Activated CD4-positive, alpha-beta T cell treated with anti-CD3 and anti-CD28 coated beads for 48 hours (primary cell): ENCODE data around the gene SIX6.
"Not testable (repeated sequence)": the region's sequence is repeated elsewhere in the genome, so short reads cannot be mapped to it uniquely, and the experiment has no call there.

Source experiments
- DNase-seq: peaks from one replicate; pipeline ENCODE4 v3.0.0-alpha.2; 2020

The SIX6 gene

GRCh38 chr14:60508707-60509437 lies at the start of gene SIX6:
TSS of gene SIX6 (plus strand) at chr14:60509146. CDS start at chr14:60509399, 253 bp downstream.
- peak; percentile 35 for DNase-seq

GRCh38 chr14:60480248-60480647 lies 28.7 kb upstream of the SIX6 start:
- not testable (repeated sequence) for DNase-seq

GRCh38 chr14:60482743-60483142 lies 26.2 kb upstream of the SIX6 start:
- no peak for DNase-seq

GRCh38 chr14:60485057-60485597 lies 23.8 kb upstream of the SIX6 start:
- DNase-seq, result no peak

- peak; percentile 53 for DNase-seq
Observed at GRCh38 chr14:60485598-60486251, 23.2 kb upstream of the SIX6 start, which contains the start of gene C14orf39. TSS of gene C14orf39 (minus strand) at chr14:60486063. CDS start at chr14:60485078, 985 bp downstream.

- no peak for DNase-seq
Observed at GRCh38 chr14:60487211-60487610, 21.7 kb upstream of the SIX6 start.

- DNase-seq, result no peak
Observed at GRCh38 chr14:60488175-60488574, 20.8 kb upstream of the SIX6 start.

DNA sequence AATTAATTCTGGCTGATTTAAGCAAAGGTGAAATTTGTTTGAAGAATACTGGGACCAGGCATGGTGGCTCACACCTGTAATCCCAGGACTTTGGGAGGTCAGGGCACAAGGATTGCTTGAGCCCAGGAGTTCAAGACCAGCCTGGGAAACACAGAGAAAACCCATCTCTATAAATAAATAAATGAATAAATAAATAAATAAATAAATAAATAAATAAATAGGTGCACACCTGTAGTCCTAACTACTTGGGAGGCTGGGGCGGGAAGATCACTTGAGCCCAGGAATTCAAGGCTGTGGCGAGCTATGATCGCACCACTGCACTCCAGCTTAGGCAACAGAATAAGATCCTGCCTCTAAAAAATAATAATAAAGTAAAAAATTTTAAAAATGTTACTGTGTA lies 18.7 kb upstream of the SIX6 start:
- DNase-seq, result no peak

DNA sequence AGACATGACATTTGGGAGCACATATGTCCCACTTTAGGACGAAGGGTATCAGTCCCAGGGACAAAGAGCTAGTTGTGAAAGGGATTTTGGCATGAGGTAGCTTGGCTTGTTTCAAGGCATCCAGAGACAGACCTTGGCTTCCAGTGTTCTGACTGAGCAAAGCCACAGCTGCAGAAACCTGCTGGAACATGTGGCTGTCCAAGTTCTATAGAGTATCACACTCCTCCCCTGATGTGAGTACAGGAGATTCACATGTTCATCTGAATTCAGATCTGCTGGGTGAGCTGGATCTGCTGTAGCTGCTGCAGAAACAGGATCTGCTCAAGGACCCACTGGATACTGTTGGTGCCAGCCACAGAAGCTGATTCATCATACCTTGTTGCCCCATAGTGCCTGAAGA lies 13.0 kb upstream of the SIX6 start:
- DNase-seq, result no peak

DNA sequence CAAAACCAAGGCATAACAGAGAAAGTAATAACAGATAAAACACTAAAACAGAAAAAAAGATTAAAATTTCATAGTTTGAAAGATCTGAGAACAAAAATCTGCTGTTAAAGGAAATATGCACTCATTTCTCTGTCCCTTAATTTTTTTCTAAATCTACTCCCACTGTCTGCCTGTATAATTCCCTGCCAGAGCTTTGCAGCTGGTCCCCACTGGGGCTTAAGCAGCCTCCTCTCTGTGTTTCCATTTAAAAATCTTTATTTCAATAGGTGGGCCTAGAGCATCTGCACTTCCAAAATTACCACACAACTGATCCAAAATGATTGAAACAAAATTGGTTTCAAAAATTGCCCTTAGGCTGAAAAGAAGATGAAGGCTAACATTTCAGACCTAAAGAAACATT lies 6.4 kb upstream of the SIX6 start:
- no peak for DNase-seq

DNA sequence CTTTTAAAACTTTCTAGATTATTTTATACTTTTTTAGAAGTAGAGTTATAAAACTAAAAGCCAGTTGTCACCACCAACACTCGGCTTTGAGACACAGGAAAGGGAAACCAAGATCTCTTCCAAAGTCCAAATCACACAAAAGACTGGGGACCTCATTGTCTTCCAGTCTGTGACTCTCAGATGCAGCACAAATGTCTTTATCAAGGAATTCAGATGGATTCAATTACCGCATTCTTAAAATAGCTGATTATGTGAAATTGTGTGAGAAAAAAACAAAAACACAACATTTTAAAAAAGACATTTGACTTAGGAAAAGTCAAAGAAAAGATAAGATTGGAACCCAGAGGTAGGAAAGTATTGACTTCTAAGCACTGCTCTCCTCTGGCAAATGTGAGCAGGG lies 3.5 kb upstream of the SIX6 start:
- no peak for DNase-seq

DNA sequence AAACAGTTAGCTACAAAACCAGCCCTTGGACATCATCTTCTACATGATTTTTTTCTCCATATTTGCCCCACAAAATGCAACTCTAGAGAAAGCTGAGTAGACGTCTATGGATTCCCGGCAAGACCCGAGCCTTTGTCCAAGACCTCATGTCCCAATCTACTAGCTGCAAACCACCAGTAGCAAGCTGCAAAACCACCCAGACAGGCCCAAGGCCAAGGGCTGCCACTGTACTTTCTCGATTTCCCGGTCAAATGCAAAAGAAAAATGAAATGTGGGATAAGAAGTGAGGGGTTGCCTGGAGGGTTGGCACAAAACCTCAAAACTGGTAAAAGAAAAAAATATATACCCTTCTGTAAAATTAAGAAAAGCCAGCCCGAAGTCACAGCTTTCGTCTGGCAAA lies 2.9 kb upstream of the SIX6 start:
- no peak for DNase-seq

- no peak for DNase-seq
Observed at GRCh38 chr14:60506462-60506984, 2.4 kb upstream of the SIX6 start.

DNA sequence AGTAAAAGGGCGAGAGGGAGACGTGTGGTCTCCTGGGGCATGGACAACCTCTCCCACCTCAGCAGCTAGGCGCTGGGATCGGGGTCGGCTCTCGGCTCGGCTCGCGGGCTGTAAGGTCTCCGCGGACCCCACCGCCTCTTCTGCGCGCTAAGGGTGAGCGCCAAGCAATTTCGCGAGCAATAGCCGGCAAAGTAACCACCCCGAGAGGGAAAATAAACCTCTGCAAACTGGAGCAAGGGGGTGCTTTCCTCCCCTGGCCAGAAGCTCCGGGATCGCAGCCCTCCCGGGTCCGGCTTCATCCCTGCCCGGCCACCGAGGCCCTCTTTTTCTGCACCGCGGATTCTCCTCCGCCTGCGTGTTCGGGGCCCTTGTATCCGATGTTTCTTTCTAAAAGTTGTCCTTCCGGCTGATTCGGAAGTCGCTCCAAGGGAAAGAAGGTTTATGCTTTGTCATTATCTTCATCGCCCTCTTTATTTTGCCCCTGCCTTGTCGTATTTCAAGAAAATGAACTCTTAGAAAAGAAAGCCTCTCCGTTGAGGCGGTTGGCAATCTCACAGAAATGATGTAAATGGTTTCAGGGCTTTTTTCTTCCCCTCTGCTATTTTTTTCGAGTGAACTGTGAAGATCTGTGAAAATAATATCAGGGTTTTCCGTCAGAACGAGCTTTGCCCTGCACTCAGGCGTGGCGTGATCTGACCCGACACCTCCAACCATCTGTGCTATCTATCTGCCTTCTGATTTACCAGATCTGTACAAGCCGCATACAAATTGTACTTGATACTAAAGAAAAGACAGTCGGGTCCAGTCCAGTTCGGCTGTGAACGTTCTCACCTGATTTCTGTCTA lies 1.7 kb upstream of the SIX6 start:
- DNase-seq, result no peak

- DNase-seq, result no peak
Observed at GRCh38 chr14:60508363-60508706, 611 bp upstream of the SIX6 start.

DNA sequence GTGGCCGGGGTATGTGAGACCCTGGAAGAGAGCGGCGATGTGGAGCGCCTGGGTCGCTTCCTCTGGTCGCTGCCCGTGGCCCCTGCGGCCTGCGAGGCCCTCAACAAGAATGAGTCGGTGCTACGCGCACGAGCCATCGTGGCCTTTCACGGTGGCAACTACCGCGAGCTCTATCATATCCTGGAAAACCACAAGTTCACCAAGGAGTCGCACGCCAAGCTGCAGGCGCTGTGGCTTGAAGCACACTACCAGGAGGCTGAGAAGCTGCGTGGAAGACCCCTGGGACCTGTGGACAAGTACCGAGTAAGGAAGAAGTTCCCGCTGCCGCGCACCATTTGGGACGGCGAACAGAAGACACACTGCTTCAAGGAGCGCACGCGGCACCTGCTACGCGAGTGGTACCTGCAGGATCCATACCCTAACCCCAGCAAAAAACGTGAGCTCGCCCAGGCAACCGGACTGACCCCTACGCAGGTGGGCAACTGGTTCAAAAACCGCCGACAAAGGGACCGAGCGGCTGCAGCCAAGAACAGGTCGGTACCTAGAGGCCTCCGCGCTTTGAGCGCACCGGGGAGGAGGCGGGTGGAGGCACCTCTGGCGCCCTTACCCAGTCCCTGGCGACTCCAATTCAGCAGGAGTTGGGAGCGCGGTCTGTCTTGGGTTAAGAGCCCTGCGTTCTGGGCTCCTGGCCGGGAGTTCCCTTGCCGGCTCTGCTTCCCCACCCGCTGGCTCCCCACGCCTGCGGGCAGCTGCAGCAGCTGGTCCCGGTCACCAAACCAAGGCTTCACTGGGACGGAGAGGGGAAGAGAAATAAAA lies 700 bp downstream of the SIX6 start:
- DNase-seq, result peak; percentile 18

- no peak for DNase-seq
Observed at GRCh38 chr14:60510254-60510950, 1.5 kb downstream of the SIX6 start.

DNA sequence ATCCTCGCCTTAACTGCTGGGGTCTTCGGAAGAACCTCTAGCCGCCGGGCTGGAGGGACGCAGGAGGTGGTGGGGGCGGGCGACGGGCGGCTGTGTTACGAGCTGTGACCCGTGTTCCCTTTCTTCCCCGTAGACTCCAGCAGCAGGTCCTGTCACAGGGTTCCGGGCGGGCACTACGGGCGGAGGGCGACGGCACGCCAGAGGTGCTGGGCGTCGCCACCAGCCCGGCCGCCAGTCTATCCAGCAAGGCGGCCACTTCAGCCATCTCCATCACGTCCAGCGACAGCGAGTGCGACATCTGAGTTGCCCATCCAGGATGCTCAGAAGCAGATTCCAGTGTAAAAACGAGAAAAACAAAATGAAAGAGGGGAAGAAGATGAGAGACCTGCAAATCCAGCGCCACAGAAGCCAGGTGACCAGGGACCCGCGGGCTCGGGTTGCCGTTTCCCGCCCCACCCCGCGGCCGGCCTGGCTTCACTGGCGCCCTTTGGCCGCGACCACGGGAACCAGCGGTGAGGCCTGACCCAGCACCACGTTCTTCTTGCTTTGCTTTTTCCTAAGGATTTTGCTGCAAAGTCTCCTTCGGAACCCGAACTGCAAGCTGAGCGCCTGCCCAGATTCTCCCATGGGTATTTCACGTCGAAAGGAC lies 2.1 kb downstream of the SIX6 start:
- no peak for DNase-seq

- DNase-seq, result no peak
Observed at GRCh38 chr14:60512126-60512525, 3.2 kb downstream of the SIX6 start.

DNA sequence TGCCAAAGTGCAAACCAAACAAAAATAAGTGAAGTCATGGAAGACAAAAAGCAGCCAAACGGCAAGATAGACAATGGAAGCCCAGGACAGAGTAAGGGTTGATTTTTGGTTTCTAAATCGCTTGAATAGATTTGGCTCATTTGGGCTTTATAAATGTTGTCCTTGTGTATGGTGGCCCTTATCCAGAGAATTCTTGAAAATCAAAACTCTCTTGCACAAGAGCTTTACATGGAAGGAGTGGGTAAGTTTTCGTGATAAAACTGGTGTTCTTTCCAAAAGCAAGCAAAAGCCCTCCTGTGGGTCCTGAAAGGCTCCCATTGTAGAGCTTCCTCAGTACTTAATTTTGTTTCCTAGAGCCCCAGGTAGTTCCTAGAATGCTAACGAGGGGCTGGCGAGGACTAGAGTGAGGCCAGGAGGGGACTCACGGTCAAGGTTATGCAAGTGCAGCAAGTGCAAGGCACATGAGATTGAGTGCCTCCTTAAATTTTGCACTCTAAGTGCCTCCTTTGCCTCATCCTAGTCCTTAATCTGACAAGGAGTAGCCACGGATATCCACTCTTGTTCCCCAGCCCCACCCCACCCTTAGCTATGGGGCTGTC lies 4.1 kb downstream of the SIX6 start:
- no peak for DNase-seq

- no peak for DNase-seq
Observed at GRCh38 chr14:60514378-60514740, 5.4 kb downstream of the SIX6 start.
